GM10847 (cell line): ENCODE measurements around the gene PROSER1.

ENCODE experiments used
- POLR2A ChIP-seq: IDR thresholded peaks from 2 replicates; pipeline ENCODE4 v1.6.1; 2011; ENCODE audit not compliant: insufficient read length; ENCODE audit errors: extremely low read depth

PROSER1 gene

DNA sequence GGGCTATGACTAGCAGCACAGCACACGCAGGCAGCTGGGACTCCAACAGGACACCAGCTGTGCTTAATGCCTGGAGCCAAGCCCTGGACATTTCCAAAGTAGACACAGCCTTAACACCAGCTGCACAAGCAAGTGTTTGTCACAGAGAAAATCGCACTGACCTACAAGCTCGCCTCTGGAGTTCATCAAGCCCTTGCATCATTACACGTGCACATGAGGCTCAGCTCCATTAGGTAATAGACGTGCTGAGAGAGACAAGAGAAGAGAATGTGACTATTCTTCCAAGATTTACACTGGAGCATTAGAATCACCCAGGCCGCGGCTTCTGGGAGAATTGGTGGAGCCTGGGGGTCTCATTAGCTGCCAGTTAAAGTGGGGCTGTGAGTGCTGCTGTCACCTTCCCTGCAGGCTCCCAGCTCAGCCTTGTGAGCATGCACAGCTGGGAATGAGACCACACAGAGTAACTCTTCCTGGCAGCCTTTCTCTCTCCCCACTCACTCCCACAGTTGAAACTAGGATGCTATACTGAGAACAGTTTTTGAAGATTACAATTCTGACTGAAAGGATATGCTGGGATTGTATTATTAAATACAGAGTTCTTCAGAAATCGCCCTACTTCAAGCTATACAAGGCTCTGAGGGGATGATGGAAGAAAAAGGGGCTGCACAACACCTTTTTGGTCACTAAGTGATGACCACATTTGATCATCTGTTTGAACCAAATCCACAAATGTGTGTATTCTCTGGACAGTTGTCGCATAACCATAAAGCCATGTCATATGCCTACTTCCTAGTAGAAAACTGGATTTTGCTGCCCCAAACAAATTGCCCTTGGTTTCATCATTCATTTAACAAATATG is 57.8 kb downstream of the PROSER1 start:
- no peak for TF ChIP-seq POLR2A

DNA sequence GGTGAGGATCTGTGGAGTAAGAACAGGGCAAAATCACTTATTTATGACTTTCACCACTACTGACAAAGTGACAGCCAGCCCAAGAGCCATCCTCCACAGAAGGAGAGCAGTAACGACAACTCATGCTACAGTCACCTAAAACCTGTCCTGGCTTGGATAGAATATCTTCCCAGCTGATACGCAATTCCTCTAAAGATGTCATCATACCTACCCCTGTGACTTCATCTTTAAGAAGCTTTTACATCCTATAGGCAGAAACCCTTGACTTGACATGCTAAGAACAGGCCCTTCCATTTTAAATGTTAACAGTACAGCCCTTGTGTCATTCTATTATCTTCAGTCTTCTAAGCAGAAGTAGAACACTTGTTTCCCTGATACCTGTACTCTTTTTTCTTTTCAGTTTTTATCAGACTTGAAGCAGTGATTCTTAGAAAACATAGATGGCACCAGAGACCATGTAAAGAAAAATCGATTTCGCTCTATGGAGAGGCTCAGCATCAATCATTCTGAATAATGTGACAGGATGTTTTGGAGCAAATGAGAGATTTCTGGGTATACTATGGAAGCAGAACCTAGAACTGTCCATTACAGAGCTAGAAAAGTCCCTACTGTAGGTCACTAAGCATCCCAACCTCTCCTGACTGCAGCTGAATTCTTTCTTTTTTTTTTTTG is 67.4 kb downstream of the PROSER1 start:
- TF ChIP-seq POLR2A: no peak

DNA sequence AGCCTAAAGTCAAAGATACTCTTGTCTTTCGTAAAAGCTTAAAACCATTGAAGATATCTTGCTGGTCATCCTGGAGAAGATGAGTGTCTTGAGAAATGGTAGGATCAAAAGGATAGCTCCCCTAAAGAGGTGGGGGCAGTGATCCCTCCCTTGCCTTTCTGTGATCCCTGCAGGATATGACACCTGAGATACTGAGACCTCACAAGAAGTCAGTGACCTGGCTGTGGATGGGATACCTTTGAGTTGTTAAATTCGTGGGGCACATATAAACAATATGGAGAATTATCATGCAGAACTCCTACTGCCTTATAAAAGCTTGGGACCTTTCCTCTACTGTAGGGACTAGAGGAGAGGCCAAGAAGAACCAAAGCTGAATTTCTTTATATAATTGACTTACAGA is 68.7 kb downstream of the PROSER1 start:
- TF ChIP-seq POLR2A: no peak

DNA sequence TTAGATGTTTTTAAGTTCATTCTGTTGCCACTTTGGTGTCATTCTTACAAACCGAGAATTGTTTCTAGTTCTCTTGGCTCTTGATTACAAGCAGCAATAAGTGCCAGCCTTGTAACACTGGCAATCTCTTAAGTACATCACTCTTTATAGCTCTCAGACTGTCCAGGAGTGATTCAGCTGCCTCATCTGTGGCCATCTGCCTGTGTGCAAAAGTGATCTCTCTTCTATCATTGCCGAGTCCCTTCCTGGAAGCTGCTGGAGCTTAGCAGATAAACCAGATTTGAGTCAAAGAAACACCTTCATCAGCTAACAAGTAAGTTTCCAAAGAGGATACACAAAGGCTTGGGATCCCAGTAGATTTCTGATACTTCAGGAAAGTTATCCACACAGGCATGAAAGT is 70.4 kb downstream of the PROSER1 start:
- TF ChIP-seq POLR2A: no peak

DNA sequence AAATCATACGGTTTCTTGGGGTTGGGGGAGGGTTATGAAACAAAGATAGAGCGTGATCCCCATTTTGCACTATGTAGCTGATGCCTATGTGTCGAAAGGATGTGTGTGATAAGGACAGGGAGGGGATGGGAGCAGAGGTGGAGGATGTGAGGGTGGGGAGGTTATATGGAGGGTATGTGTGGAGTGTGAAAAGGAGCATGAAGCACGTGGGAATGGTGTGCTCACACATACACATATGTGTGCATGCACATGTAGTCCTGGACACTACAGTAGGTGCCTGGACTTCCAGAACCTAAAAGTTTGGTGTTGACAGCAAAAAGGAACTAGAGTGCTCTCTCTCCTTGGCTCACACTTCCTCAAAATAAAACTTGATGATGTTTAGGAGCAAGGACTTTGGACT is 72.6 kb downstream of the PROSER1 start:
- no peak for TF ChIP-seq POLR2A

DNA sequence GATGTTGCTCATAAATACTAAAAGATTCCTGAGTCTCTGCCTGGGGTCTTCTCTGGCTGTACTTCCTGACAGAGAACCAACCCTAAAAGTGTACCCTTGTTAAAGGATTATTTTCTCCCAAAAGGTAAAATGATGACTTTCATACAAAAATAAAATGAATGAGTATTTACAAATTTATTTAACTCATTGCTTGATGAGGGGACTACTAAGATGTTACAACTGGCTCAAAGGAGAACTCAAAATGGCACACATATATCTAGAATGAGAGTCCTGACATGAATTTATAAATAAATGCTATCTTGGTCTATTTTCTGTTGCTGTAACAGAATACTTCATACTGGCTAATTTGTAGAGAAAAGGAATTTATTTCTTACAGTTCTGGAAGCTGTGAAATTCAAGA is 77.7 kb downstream of the PROSER1 start:
- no peak for TF ChIP-seq POLR2A
